Endothelial cell of umbilical vein (primary cell): ENCODE data around the gene RRP36.

ENCODE experiments used
- CTCF ChIP-seq, 2 donors: IDR thresholded peaks; 1 replicate in 1 of 2; 2 replicates in 1 of 2; pipeline ENCODE4 v1.5.1; 2011; ENCODE audit warnings: low read length in 2 of 2, mild to moderate bottlenecking in 2 of 2, moderate library complexity in 2 of 2, control low read depth in 1 of 2, inconsistent platforms in 1 of 2, low read depth in 1 of 2; ENCODE audit not compliant: insufficient read depth in 1 of 2; ENCODE audit errors: extremely low read depth in 1 of 2
- EZH2 ChIP-seq: IDR thresholded peaks from 2 replicates; pipeline ENCODE4 v1.6.1; 2012; ENCODE audit warnings: borderline replicate concordance, low read depth, mild to moderate bottlenecking, moderate library complexity, low read length, inconsistent platforms; ENCODE audit not compliant: severe bottlenecking
- GATA2 ChIP-seq: IDR thresholded peaks from 2 replicates; pipeline ENCODE4 v1.7.0; 2011; ENCODE audit warnings: low read depth, mild to moderate bottlenecking, moderate library complexity, mixed read lengths, low read length; ENCODE audit not compliant: insufficient read length, insufficient read depth
- MYC ChIP-seq: IDR thresholded peaks from one replicate; pipeline ENCODE4 v1.6.1; 2011; ENCODE audit warnings: mild to moderate bottlenecking, low read depth, low read length
- POLR2A ChIP-seq: IDR thresholded peaks from 2 replicates; pipeline ENCODE4 v1.6.1; 2012; ENCODE audit warnings: low read depth, mild to moderate bottlenecking, control low read depth, low read length
- POLR2AphosphoS5 ChIP-seq: IDR thresholded peaks from 2 replicates; pipeline ENCODE4 v1.6.1; 2012; ENCODE audit warnings: low read depth, mild to moderate bottlenecking, control low read depth, low read length, moderate library complexity; ENCODE audit not compliant: insufficient read depth
- TF ChIP-seq, protein P1 (sequence below): IDR thresholded peaks from 2 replicates; pipeline ENCODE4 v1.6.1; 2011; ENCODE audit not compliant: insufficient read depth, insufficient read length

DNA sequence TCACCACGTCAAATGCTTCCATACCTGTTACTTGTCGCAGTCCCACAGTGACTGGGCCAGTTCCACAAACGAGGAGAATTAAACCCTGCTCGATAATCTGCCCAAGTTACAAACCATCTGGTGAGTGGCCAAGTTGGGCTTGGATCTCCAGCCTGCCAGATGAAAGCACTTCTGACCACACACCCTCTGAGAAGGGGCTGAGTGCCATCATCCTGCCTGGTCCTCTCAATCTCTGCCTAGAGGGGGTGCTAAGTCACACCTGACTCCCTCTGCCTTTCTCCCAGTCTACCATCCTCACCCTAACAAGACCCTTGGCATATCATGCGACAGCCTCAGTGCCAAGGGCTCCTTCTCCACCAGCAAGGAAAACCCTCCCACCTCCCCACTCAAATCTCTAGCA lies 15.8 kb downstream of the RRP36 start:
- no peak for TF ChIP-seq CTCF (IDR thresholded peaks at IDR 0.05; ENCODE audit: extremely low read depth in 1 of 2, insufficient read depth in 1 of 2, low read depth in 1 of 2, low read length in 2 of 2)
- no peak for TF ChIP-seq POLR2AphosphoS5
- no peak for TF ChIP-seq MYC
- TF ChIP-seq, protein P1, sequence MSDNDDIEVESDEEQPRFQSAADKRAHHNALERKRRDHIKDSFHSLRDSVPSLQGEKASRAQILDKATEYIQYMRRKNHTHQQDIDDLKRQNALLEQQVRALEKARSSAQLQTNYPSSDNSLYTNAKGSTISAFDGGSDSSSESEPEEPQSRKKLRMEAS = no peak
- no peak for TF ChIP-seq POLR2A
- TF ChIP-seq EZH2 = no peak
- TF ChIP-seq GATA2 = no peak
